Measurements from ENCODE around the gene CHKA.

Gene CHKA

GRCh38 chr11:68083517-68083916 is 37.7 kb downstream of the CHKA start:
- ATAC-seq (replicated peaks) (no peak), DNase-seq (no peak)
- H3K27me3 Mint-ChIP-seq: no peaks in the 10 kb centered on the region
- H3K9me3 Mint-ChIP-seq: no peaks in the 10 kb centered on the region
- H3K27ac Mint-ChIP-seq: no peak overlapping the region
- H3K4me3 Mint-ChIP-seq: no peak overlapping the region
- peaks cover 14 to 19% of the 10 kb centered on the region in 2 donors for H3K36me3 Mint-ChIP-seq
- peaks cover under 1 to 2% of the 10 kb centered on the region in 2 donors for H3K4me1 Mint-ChIP-seq

GRCh38 chr11:68082481-68082880 is 38.7 kb downstream of the CHKA start:
- H3K4me3 Mint-ChIP-seq: no peak overlapping the region
- H3K27ac Mint-ChIP-seq: no peak overlapping the region
- H3K4me1 Mint-ChIP-seq: peaks cover 11% of the 10 kb centered on the region in 2 donors
- no peaks in the 10 kb centered on the region for H3K9me3 Mint-ChIP-seq
- ATAC-seq (replicated peaks): no peak
- no peak for DNase-seq
- peaks cover 23 to 26% of the 10 kb centered on the region in 2 donors for H3K36me3 Mint-ChIP-seq
- H3K27me3 Mint-ChIP-seq: no peaks in the 10 kb centered on the region

- H3K36me3 Mint-ChIP-seq: peaks cover 28% of the 10 kb centered on the region in 2 donors
Measured at GRCh38 chr11:68081691-68082090, 39.5 kb downstream of the CHKA start.

GRCh38 chr11:68080860-68081259 is 40.3 kb downstream of the CHKA start:
- Mint-ChIP-seq H3K9me3 (no peaks in the 10 kb centered on the region), H3K27ac (no peak overlapping the region), H3K4me1 (peaks cover 13 to 14% of the 10 kb centered on the region in 2 donors), H3K36me3 (peaks cover 29 to 31% of the 10 kb centered on the region in 2 donors), H3K4me3 (no peak overlapping the region), H3K27me3 (no peaks in the 10 kb centered on the region)
- DNase-seq (no peak), ATAC-seq (replicated peaks) (no peak)

More at GRCh38 chr11:68081691-68082090, 39.5 kb downstream of the CHKA start:
- Mint-ChIP-seq H3K27me3 (no peaks in the 10 kb centered on the region), H3K4me3 (no peak overlapping the region), H3K4me1 (peaks cover 13 to 14% of the 10 kb centered on the region in 2 donors), H3K27ac (no peak overlapping the region), H3K9me3 (no peaks in the 10 kb centered on the region)
- ATAC-seq (replicated peaks) (no peak), DNase-seq (no peak)

GRCh38 chr11:68077617-68078582 is 43.3 kb downstream of the CHKA start:
- peak; percentile 82 to 84 for ATAC-seq (replicated peaks)
- H3K9me3 Mint-ChIP-seq: no peaks in the 10 kb centered on the region
- no peak overlapping the region for H3K4me3 Mint-ChIP-seq
- H3K27me3 Mint-ChIP-seq: no peaks in the 10 kb centered on the region
- H3K27ac Mint-ChIP-seq: no peak overlapping the region
- peak; percentile 17 for DNase-seq
- peaks cover 13 to 14% of the 10 kb centered on the region in 2 donors for H3K4me1 Mint-ChIP-seq
- H3K36me3 Mint-ChIP-seq: peaks cover 33 to 49% of the 10 kb centered on the region in 2 donors

- H3K9me3 Mint-ChIP-seq: no peaks in the 10 kb centered on the region
- ATAC-seq (replicated peaks) (no peak), DNase-seq (no peak)
- no peak overlapping the region for H3K4me3 Mint-ChIP-seq
- H3K4me1 Mint-ChIP-seq: peaks cover 17 to 20% of the 10 kb centered on the region in 2 donors
- H3K36me3 Mint-ChIP-seq: peaks cover 37 to 55% of the 10 kb centered on the region in 2 donors
- H3K27ac Mint-ChIP-seq: no peak overlapping the region
- no peaks in the 10 kb centered on the region for H3K27me3 Mint-ChIP-seq
Measured at GRCh38 chr11:68076371-68077042, 44.7 kb downstream of the CHKA start.

- Mint-ChIP-seq H3K36me3 (peaks cover 35 to 61% of the 10 kb centered on the region in 2 donors), H3K4me1 (peaks cover 20 to 27% of the 10 kb centered on the region in 2 donors), H3K4me3 (no peak overlapping the region), H3K27ac (no peak overlapping the region), H3K27me3 (no peaks in the 10 kb centered on the region), H3K9me3 (no peaks in the 10 kb centered on the region)
- DNase-seq (no peak), ATAC-seq (replicated peaks) (no peak)
Measured at GRCh38 chr11:68074584-68075352, 46.4 kb downstream of the CHKA start.

- no peak for DNase-seq
- Mint-ChIP-seq H3K27me3 (no peaks in the 10 kb centered on the region), H3K9me3 (no peaks in the 10 kb centered on the region), H3K36me3 (peaks cover 41 to 67% of the 10 kb centered on the region in 2 donors), H3K4me3 (no peak overlapping the region), H3K4me1 (peaks cover 9 to 13% of the 10 kb centered on the region in 2 donors), H3K27ac (peak overlapping the region; percentile 63)
- peak; percentile 82 to 94 for ATAC-seq (replicated peaks)
Measured at GRCh38 chr11:68071281-68072048, 49.7 kb downstream of the CHKA start.

- H3K36me3 Mint-ChIP-seq: peaks cover 59 to 67% of the 10 kb centered on the region in 2 donors
Measured at GRCh38 chr11:68067991-68068390, 53.2 kb downstream of the CHKA start.

GRCh38 chr11:68066742-68067141 is 54.4 kb downstream of the CHKA start:
- no peak overlapping the region for H3K27ac Mint-ChIP-seq
- peaks cover 6 to 9% of the 10 kb centered on the region in 2 donors for H3K4me1 Mint-ChIP-seq
- no peaks in the 10 kb centered on the region for H3K9me3 Mint-ChIP-seq
- DNase-seq: no peak
- H3K4me3 Mint-ChIP-seq: no peak overlapping the region
- H3K27me3 Mint-ChIP-seq: no peaks in the 10 kb centered on the region
- H3K36me3 Mint-ChIP-seq: peaks cover 65 to 74% of the 10 kb centered on the region in 2 donors
- no peak for ATAC-seq (replicated peaks)

More at GRCh38 chr11:68067991-68068390, 53.2 kb downstream of the CHKA start:
- Mint-ChIP-seq H3K4me3 (no peak overlapping the region), H3K27ac (no peak overlapping the region), H3K9me3 (no peaks in the 10 kb centered on the region), H3K27me3 (no peaks in the 10 kb centered on the region), H3K4me1 (peaks cover 9 to 13% of the 10 kb centered on the region in 2 donors)
- ATAC-seq (replicated peaks) (no peak), DNase-seq (no peak)

GRCh38 chr11:68065841-68066240 is 55.3 kb downstream of the CHKA start:
- H3K4me1 Mint-ChIP-seq: peaks cover 0 to under 1% of the 10 kb centered on the region in 2 donors
- H3K4me3 Mint-ChIP-seq: no peak overlapping the region
- no peaks in the 10 kb centered on the region for H3K9me3 Mint-ChIP-seq
- H3K36me3 Mint-ChIP-seq: peaks cover 65 to 71% of the 10 kb centered on the region in 2 donors
- no peak for ATAC-seq (replicated peaks)
- DNase-seq: no peak
- no peak overlapping the region for H3K27ac Mint-ChIP-seq
- H3K27me3 Mint-ChIP-seq: no peaks in the 10 kb centered on the region

GRCh38 chr11:68064926-68065325 is 56.3 kb downstream of the CHKA start:
- H3K9me3 Mint-ChIP-seq: no peaks in the 10 kb centered on the region
- peaks cover 67 to 70% of the 10 kb centered on the region in 2 donors for H3K36me3 Mint-ChIP-seq
- no peaks in the 10 kb centered on the region for H3K27me3 Mint-ChIP-seq
- ATAC-seq (replicated peaks): no peak
- no peak overlapping the region for H3K4me3 Mint-ChIP-seq
- no peak overlapping the region for H3K27ac Mint-ChIP-seq
- H3K4me1 Mint-ChIP-seq: no peaks in the 10 kb centered on the region
- DNase-seq: no peak

- H3K4me1 Mint-ChIP-seq: no peaks in the 10 kb centered on the region
- peaks cover 65 to 66% of the 10 kb centered on the region in 2 donors for H3K36me3 Mint-ChIP-seq
- ATAC-seq (replicated peaks) (no peak), DNase-seq (no peak)
- H3K4me3 Mint-ChIP-seq: no peak overlapping the region
- no peaks in the 10 kb centered on the region for H3K27me3 Mint-ChIP-seq
- H3K27ac Mint-ChIP-seq: no peak overlapping the region
- no peaks in the 10 kb centered on the region for H3K9me3 Mint-ChIP-seq
Measured at GRCh38 chr11:68061508-68061907, 59.7 kb downstream of the CHKA start.

Data from stimulated activated naive B cell treated with anti-CD40 and anti-IgM and Interleukin-4, amounts not matched to agents 10 μg/mL and 1 μg/mL and 100 μg/mL, for 72 hours (primary cell).